Activated naive CD4-positive, alpha-beta T cell (primary cell): ENCODE data around the gene PELO.
A peak's percentile ranks its signal among the peaks of the same experiment; 100 is the strongest.

Experiments
- DNase-seq, 4 experiments: peaks; one replicate each; lab custom pipeline; 2025; lab: John Stamatoyannopoulos, UW

PELO gene

GRCh38 chr5:52771343-52772039 is 16.2 kb upstream of the PELO start:
- no peak for DNase-seq

GRCh38 chr5:52772668-52773067 is 15.0 kb upstream of the PELO start:
- no peak for DNase-seq

DNA sequence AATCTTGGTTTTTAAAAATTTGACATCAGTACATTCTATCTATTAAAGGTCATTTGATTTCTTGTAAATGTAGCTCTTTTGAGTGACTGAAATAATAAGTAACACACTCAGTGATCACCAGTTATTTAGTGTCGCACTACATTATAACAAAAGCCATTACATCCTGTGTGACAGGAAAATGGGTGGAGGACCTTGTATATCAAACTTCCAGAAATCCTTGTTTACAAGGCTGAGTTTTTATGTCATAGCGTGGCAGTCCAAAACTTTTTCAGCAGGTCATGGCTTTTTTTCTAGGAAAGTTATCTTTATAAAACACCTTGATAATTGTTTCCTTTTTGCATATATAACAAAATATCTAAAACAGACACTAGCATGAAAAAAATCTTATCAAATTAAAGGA is 14.4 kb upstream of the PELO start:
- no peak for DNase-seq

- no peak for DNase-seq
Measured at GRCh38 chr5:52774005-52774410, 13.7 kb upstream of the PELO start.

DNA sequence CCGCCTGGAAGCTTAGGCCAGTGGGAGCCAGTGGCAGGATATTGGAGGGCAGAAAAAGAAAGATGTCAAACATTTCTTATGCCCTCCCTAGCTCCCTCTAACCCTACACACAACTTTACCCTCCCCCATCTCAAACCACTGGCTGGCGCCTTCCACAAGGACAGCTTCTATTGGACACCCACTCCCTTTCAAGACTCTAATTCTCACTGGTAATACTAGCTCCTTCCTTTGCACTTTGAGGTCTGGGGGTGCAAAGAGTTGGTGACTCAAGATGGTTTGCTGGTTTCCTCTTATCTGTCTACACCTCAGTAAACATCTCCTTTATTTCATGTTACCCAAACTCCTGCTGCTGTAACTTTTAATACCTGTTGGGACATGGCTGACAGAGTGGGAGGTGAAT is 11.6 kb upstream of the PELO start:
- DNase-seq, result peak in 1 of 4 experiments; percentile 3

DNA sequence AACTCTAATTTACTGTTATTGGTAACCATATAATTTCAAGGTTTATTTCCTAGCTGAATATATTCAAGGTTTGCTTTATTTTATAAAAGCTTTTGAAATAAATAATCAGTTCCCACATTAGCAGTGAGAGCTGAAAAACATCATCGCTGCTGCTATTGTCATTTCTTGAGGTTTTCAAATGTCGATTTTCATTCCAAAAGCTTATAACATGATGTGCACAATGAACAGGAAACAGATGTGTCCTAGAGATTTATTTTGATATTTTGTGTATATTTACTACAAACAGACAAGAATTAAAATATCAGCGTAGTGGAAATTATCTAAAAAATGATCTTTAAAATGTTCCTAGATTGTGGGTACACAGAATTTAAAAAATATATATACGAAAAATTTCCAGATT is 10.5 kb upstream of the PELO start:
- no peak for DNase-seq

GRCh38 chr5:52778781-52779180 is 8.9 kb upstream of the PELO start:
- no peak for DNase-seq

DNA sequence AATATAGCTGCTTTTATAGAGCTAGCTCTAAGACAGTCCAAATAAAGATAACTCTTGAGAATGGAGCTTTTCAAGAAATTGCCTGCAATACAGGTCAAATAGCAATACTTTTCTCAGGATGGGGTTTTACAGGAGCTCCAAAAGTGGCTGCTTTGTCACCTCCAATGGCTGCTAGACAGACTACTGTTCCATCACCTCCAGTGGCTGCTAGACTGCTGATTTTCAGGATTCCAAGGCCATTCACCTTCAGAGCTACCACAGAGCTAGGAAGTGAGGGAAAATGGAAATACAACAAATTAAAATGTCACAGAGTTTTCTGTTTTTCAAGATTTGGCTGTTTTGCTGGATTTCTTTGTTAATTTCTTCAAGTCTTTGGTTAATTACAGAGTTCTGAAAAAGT is 8.5 kb upstream of the PELO start:
- DNase-seq, result no peak

DNA sequence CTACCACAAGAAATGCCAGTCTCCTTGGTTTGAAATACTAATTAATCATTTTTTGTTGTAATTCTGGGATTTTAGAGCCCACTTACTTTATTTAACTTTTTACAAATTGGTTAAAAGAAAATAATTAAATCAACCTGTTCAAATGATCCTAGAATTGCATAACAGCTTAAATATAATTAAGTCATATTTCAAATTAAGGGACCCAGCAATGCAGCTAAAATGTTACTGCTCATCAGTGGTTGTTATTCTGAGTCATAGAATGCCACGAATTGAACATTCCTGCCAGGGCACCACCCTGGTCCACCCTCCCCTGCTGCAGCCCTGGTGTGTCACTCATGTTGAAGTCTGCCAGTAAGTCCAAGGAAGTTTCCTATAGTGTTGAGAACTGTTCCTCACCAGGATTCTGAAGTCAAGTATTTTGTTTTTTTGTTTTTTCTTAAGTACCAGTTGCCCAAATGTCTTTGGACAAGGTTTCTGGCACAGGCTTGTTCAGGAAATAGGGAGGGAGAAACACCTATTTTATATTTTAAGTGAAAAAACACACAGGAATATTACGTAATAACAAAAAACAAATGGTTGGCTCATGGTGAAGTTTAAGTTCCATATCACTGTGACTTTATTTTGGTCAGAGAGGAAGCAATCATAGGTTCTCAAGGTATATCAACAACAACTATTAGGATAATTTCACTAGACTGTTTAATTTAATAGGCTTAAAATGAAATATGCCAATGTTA is 4.3 kb upstream of the PELO start:
- no peak for DNase-seq

- no peak for DNase-seq
Measured at GRCh38 chr5:52784737-52785136, 3.0 kb upstream of the PELO start.

DNA sequence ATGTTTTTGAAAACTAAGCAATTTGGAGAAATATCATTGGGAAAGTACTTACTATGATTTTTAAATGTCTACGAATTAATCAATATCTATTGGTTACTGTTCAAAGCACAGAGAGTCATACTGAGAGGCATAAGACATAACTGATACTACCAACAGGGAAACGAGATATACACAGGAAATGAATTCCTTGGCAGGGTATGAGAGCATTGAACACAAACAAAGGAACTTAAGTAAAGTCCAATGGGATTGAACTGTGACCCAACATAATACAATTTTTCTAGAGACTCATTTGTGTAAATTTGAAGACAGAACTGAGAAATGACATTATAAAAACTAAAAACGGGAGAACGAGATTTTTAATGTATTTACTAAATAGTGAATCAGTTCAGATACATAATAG is 1.3 kb upstream of the PELO start:
- DNase-seq, result no peak

DNA sequence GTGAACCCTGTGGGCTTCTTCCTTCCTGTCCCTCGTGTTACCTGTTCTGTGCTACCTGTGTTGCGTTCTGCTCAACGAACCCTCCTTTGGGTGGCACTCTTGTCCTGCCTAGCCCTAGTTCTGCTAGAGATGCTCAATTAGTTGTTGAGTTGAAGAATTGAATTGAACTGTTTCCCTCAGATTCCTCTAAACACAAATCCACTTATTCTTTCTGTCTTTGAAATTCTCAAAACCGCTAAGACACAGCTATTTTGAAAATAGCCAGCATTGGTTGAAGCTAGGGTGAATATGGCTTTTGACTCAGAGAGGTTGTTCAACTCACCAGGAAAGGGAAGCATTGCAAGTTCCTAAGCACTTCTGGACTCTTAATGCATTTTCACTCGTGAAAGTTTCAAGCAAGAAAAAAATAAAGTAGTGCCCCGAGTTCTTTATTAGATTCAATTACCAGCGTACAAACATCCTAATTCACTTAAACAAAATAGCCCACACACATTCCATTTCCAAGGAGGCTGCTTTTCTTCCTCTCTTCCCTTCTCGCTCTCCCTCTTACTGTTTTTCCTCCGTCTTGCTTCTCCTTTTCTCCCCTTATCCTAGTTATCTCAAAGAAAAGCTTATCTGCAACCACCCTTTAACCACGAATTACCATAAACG is 642 bp upstream of the PELO start:
- DNase-seq, result peak in 1 of 4 experiments; percentile 17

- no peak for DNase-seq
Measured at GRCh38 chr5:52788505-52788821, 747 bp downstream of the PELO start.

GRCh38 chr5:52789378-52789777 is 1.7 kb downstream of the PELO start:
- DNase-seq, result no peak

DNA sequence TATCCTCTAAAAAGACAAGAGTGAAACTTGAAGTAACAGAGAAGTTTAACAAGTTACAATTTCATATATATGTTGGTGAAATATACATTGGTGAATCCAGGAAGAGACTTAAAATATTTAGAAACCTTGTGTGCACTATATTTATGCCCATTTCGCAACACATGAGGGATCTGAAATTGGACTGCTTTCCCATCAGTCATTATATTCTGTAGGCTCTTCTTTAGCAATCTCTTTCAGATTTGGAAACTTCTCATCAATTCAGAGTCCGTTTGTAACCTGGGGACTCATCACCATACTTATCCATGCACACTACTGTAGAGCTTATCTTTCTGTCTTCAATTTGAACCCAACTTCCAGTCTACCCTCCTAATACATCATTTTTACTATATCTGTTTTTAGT is 2.1 kb downstream of the PELO start:
- DNase-seq, result no peak

- no peak for DNase-seq
Measured at GRCh38 chr5:52791366-52791765, 3.6 kb downstream of the PELO start.

GRCh38 chr5:52794519-52794918 is 6.8 kb downstream of the PELO start:
- no peak for DNase-seq

DNA sequence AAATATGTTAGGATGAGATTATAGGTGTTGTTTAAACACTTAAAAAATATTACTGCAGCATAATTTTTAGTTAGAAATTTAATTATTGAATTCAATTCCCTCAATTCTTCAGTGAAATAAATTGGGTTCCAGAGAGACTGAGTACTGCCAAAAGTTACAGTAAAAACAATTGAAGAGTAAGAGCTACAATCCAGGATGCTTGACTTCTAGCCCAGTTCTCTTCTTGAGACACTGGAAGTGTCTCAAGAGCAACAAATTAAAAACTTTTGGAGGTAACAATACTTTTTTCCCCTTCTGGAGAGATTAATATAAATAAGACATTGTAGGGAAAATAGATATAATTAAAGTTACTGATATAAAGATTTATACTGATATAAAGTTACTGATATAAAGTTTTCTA is 8.3 kb downstream of the PELO start:
- no peak for DNase-seq

DNA sequence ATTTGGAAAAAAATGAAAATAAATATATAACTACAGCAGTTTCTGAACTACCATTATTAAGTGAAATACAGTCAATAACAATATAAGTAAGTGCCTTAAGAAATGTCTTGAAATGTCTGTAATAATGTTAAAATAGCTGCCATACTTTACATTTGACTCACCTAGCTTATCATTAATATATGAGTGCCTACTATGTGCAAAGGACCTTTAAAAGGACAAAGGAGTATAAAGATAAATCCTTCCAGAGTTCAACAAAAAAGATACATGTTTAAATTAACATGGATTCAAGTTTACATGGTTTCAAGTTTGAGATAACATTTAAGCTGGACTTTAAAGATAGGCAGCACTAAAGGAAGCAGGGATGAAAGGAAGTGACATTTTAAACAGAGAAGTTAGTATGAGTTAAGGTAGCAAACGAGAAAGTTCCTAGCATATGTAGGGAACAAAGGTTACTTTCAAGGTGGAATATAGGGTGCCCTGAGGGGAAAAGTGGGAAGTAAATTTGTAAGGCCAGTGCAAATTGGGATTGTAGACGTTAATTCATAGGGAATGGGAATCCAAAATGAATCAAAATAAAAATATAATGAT is 8.9 kb downstream of the PELO start:
- DNase-seq, result no peak

DNA sequence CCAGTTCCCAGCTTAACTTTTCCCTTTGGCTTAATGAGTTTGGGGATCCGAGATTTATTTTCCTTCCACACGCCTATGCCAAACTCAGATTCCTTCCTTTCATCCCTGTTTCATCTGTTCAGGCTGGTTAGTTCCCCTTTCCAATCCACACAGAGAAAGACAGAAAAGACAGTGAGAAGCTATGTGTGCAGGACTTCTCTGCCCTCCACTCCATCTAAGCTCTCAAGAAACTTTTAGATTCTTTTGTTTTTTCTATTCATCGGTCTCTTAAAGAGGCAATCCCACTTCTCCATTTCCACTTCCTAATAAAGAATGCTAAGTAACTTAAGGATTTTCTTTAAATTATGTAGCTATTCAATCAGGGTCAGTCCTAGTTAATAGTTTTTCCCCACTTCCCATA is 11.2 kb downstream of the PELO start:
- no peak for DNase-seq

- DNase-seq, result peak in 1 of 4 experiments; percentile 43
Measured at GRCh38 chr5:52799358-52799982, 11.8 kb downstream of the PELO start.

- DNase-seq, result peak; percentile 82 to 93 (median 90)
Measured at GRCh38 chr5:52799983-52800393, 12.3 kb downstream of the PELO start.
